Ovary (tissue), 3 donors: ENCODE data around the gene DENND6B.

Source experiments
- POLR2A ChIP-seq: fragments of 450-650 bp; IDR thresholded peaks from one replicate; pipeline ENCODE4 v1.6.1; 2017; ENCODE audit warnings: antibody characterized with exemption, mild to moderate bottlenecking, moderate library complexity
- TF ChIP-seq, protein P1 (sequence below), 3 donors: fragments of 450-650 bp in 2 of 3; fragments of 200-600 bp in 1 of 3; IDR thresholded peaks; one replicate each; pipeline versions ENCODE4 v1.5.1 to v1.8.0; 2016 to 2022; ENCODE audit warnings: antibody characterized with exemption in 3 of 3, mild to moderate bottlenecking in 1 of 3
- donor health status: DM: no; HTN: no; CAD: no.

DNA sequence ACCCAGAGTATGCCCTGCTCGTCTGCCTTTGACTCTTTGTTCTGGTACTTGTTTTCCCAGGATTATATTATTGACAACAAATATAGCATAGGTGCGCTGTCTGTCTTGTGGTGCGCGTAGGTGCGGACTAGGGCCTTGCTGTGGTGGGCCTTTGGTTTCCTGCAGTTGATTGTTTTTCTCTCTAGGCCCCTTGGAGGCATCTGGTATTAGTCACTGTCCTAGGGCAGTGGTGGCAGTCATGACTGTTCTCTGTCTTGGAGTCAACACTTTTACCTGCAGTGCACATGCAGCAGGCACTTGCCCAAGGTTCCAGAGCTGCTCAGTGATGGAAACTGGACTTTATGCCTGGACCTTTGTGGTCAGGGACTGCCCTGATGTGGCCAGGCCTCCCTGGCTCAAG lies 34.9 kb upstream of the DENND6B start:
- TF ChIP-seq, protein P1, sequence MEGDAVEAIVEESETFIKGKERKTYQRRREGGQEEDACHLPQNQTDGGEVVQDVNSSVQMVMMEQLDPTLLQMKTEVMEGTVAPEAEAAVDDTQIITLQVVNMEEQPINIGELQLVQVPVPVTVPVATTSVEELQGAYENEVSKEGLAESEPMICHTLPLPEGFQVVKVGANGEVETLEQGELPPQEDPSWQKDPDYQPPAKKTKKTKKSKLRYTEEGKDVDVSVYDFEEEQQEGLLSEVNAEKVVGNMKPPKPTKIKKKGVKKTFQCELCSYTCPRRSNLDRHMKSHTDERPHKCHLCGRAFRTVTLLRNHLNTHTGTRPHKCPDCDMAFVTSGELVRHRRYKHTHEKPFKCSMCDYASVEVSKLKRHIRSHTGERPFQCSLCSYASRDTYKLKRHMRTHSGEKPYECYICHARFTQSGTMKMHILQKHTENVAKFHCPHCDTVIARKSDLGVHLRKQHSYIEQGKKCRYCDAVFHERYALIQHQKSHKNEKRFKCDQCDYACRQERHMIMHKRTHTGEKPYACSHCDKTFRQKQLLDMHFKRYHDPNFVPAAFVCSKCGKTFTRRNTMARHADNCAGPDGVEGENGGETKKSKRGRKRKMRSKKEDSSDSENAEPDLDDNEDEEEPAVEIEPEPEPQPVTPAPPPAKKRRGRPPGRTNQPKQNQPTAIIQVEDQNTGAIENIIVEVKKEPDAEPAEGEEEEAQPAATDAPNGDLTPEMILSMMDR (IDR thresholded peaks at IDR 0.05), result no peak
- no peak for TF ChIP-seq POLR2A
